GM04504 (cell line): ENCODE measurements around the gene C19orf12.
A peak's percentile ranks its signal among the peaks of the same experiment; 100 is the strongest.

Source experiments
- DNase-seq: peaks from one replicate; pipeline ENCODE4 v3.0.0-alpha.2; 2012; ENCODE audit warnings: low read depth

Gene C19orf12

GRCh38 chr19:29695765-29696564, 19.1 kb downstream of the C19orf12 start:
- no peak for DNase-seq

GRCh38 chr19:29694669-29695627, 20.1 kb downstream of the C19orf12 start:
- peak; percentile 72 for DNase-seq

- no peak for DNase-seq
These were observed 20.9 kb downstream of the C19orf12 start for GRCh38 chr19:29694161-29694560.

GRCh38 chr19:29690842-29691241, 24.2 kb downstream of the C19orf12 start:
- no peak for DNase-seq

- DNase-seq: peak; percentile 80
These were observed 26.9 kb downstream of the C19orf12 start for GRCh38 chr19:29687897-29688728.

GRCh38 chr19:29687244-29687896, 27.7 kb downstream of the C19orf12 start:
- peak; percentile 97 for DNase-seq

- DNase-seq: no peak
These were observed 28.7 kb downstream of the C19orf12 start for GRCh38 chr19:29686285-29686805.

GRCh38 chr19:29685326-29685725, 29.7 kb downstream of the C19orf12 start:
- DNase-seq: no peak

GRCh38 chr19:29683009-29683408, 32.1 kb downstream of the C19orf12 start:
- no peak for DNase-seq

- no peak for DNase-seq
These were observed 32.7 kb downstream of the C19orf12 start for GRCh38 chr19:29682236-29682895.

GRCh38 chr19:29681422-29682235, 33.4 kb downstream of the C19orf12 start:
- no peak for DNase-seq

- DNase-seq: no peak
These were observed 34.1 kb downstream of the C19orf12 start for GRCh38 chr19:29680937-29681336.

- DNase-seq: no peak
These were observed 34.6 kb downstream of the C19orf12 start for GRCh38 chr19:29680447-29680846.

GRCh38 chr19:29679598-29680210, 35.4 kb downstream of the C19orf12 start:
- no peak for DNase-seq

- DNase-seq: no peak
These were observed 36.5 kb downstream of the C19orf12 start for GRCh38 chr19:29678484-29679106.

GRCh38 chr19:29677001-29677817, 37.9 kb downstream of the C19orf12 start:
- no peak for DNase-seq

- DNase-seq: no peak
These were observed 38.5 kb downstream of the C19orf12 start for GRCh38 chr19:29676586-29676985.

GRCh38 chr19:29675650-29676186, 39.3 kb downstream of the C19orf12 start:
- DNase-seq: no peak
